Glomerular visceral epithelial cell (primary cell): Measurements from ENCODE around the gene GSTT2B.
"Not testable (repeated sequence)": the region's sequence is repeated elsewhere in the genome, so short reads cannot be mapped to it uniquely, and the experiment has no call there.

Experiments
- DNase-seq: peaks from one replicate; pipeline ENCODE4 v3.0.0-alpha.2; 2016; ENCODE audit errors: extremely low spot score

The GSTT2B gene

DNA sequence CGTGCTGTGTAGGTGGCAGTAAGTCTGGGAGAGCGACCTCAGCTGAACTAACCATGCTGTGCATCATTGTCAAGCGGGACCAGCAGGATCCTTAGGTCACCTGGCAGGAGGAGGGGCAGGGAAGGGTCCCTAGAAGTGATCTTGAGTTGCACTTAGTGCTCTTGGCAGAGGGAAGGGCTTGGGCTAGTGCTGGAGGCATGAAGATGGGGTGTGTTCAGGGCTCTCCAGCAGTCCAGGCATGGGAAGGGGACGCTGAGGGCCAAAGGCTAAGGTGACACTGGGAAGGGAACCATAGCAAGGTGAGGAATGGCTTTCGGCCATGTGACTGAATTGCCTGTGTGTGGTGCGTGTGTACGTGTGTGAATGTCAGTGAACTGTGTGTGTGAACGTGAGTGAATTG lies 25.1 kb upstream of the GSTT2B start:
- not testable (repeated sequence) for DNase-seq

DNA sequence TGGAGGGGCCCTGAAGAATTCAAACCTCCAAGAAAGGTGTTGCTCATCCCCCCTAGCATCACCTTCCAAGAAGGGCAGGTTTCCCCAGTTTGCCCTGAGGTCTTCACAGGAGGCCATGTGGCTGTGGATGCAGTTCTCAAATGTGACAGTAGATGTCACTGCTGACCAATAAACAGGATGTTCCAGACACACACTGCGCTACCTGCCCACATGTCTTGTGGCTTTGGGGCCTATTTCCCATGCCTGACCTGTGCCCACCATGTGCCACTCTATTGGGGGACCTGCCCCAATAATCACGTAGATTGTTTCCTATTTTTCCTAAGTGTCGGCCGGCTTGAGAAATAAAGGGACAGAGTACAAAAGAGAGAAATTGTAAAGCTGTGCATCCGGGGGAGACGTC lies 23.4 kb upstream of the GSTT2B start:
- no peak for DNase-seq

DNA sequence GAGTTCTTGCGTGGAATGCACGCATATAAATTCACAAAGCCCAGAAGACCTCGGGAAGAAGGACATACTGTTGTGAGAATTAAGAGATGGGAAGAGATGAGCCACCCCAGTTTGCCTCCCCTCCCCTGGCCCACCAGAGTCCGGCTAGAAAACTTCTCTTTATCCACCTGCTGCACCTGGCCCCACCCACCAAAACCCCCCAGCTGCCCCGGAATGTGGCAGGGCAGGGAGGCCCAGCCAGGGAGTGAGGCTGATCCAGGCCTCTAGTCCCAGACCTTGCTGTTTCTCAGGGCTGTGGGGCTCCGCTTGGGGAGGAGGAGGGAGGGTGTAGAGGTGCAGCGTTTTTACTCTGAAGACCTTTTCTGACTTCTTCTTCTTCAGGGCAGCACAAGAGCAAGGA lies 19.6 kb upstream of the GSTT2B start:
- not testable (repeated sequence) for DNase-seq

DNA sequence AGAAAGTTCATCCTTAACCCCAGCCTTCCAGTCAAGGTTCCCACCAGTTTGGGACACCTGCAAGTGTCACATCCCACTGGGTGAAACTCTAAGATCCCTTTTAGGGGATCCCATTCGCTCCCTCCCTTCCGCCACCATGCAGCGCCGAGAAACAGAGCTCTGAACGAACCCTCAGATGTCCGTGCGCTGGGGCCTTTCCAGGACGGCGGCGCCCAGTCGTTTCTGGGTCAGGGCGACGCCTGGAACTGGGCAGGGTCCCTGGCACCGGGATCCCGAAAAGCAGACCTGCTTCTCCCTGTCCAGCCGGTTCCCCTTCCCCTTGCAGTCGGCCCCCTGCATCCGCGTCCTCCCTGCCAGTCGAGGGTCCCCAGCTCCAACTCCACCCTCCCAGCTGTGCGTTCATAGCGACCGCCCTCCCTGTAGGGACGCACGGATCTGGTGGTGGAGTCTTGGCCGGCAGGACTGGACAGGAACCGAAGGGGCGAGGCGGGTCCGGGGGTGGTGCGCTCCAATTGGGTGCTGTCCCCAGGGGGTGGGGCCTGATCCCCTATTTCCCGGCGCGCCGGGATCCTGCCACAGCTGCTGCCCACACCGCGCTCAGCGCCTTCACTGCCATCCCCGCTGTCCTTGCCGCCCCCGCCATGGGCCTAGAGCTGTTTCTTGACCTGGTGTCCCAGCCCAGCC lies 18.7 kb upstream of the GSTT2B start, which contains the start of gene GSTT2:
Gene GSTT2 (plus strand): TSS at position 578 of the 684 bp plus-strand sequence.
- DNase-seq: not testable (repeated sequence)

DNA sequence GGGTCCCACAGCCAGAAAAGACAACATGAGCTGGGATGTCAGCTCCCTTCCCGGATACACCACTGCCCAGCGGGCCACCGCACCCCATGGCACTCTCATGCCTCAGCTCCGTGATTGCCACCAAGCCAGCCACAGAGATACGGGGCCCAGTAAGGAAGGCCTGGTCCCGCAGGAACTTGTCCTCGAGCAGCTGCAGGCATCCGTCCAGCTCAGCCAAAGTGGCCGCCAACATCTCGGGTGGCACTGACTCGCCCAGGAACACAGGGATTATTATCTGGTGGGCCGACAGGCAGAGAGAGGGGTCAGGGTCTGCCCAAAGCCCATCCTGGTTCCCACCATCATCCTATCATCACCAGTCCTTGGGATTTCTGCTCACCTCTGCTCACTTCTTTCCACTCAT lies 16.3 kb upstream of the GSTT2B start:
- DNase-seq: not testable (repeated sequence)

DNA sequence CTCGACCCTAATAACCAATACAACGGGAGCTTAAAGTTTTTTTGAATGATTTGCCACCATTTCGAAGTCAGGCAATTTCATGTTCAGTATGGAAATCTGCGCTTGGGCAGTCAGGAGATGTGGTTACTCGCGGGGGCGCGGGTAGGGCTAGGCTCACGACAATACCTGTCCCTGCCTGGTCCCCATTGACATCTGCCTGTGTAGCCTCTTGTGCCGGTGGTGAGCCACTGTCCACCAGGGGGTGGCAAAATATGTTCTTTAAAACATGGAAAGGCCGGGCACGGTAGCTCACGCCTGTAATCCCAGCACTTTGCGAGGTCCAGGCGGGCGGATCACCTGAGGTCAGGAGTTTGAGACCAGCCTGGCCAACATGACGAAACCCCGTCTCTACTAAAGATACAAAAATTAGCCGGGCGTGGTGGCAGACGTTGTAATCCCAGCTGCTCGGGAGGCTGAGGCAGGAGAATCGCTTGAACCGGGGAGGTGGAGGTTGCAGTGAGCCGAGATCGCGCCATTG lies 13.9 kb upstream of the GSTT2B start:
- DNase-seq: not testable (repeated sequence)

DNA sequence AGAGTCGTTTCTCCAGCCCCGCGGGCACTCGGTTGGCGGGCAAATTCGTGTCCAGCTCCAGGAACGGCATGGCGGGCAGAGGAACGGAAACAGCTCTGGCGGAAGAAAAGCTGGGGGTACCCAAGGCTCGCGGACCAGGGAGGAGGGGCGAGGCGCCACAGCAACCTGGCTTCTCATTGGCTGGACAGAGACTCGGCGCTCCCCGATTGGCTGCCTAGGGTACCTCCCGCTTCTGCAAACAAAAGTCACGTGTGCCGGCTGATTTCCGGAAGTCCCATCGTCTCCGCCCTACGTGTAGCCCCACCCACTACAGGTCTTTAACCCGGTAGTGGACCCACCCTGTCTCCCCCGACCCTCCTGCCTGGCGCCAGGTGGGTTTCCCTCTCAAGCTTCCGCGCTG lies 13.3 kb upstream of the GSTT2B start, which contains the start of gene DDT:
Gene DDT (minus strand): TSS at position 97 of the 400 bp plus-strand sequence. CDS start 27 bp downstream, at position 70.
- not testable (repeated sequence) for DNase-seq

DNA sequence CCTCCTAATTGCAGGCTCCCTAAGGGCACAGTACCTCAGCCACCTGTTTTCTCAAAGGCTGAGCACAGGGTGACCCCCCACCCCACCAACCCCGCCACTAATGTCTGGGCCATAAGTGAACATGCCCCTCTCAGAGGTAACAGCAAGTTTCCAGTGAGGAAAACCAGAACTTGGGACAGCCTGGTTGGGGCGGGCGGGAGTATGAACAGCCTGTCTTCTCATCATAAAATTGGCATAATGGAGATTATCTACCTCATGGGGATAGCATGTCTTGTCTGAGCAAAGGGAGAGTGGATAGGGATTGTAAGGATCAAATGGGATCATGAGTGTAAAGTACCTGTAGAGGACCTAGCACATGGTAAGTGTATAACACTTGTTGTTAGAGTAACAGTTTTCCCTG lies 10.9 kb upstream of the GSTT2B start:
- DNase-seq: not testable (repeated sequence)

DNA sequence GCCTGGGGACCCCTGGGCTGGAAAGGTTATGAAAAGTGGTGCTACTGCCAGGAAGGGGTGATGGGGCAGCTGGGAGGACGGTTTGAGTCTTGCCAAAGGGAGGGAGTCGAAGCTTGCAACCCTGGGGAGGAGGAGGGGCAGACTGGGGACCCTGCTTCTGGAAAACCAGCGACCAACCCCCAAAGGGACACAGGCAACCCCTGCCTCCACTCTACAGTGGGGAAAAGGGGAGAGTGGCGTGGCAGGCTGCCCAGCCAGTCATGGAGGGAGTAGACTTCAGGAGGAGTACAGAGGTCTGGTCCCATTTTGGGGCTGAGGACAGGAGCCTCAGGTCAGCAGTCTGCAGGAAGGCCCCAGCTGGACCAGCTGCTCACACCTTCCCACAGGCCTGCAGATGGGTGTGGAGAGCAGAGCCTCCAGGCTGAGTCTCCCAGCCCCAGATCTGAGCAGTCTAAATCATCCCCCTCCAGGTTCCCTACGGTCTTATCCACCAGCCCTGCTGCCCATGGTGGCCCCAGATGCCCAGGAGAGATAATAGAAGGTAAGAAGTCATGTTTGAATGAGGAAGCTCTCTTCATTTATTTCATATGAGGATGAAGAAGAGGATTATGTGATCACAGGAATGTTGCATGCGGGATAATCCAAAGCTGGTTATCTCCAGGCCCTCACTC lies 10.0 kb upstream of the GSTT2B start:
- no peak for DNase-seq

DNA sequence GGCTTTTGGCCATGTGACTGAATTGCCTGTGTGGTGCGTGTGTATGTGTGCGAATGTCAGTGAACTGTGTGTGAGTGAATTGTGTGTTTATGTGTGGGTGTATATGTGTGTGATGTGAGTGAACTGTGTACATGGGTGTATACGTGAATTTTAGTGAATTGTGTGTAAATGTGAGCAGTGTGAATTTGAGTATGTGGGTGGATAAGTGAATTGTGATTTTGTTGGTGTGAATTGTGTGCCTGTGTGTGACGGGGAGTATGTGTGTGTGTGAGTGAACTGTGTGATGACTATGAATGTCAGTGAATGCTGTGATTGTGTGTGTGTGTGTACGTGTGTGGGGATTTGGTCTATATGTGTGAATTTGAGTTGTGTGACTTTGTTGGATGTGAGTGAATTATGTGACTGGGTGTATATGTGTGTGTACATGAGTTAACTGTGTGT lies 9.2 kb upstream of the GSTT2B start:
- DNase-seq: no peak

DNA sequence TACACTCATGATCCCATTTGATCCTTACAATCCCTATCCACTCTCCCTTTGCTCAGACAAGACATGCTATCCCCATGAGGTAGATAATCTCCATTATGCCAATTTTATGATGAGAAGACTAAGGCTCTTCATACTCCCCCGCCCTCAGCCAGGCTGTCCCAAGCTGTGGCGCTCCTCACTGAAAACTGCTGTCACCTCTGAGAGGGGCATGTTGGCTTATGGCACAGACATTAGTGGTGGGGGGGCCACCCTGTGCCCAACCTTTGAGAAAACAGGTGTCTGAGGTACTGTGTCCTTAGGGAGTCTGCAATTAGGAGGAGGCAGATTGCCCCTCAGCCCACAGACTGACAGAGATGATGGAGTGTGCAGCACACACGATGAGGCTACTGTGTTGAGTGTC lies 8.1 kb upstream of the GSTT2B start:
- no peak for DNase-seq

DNA sequence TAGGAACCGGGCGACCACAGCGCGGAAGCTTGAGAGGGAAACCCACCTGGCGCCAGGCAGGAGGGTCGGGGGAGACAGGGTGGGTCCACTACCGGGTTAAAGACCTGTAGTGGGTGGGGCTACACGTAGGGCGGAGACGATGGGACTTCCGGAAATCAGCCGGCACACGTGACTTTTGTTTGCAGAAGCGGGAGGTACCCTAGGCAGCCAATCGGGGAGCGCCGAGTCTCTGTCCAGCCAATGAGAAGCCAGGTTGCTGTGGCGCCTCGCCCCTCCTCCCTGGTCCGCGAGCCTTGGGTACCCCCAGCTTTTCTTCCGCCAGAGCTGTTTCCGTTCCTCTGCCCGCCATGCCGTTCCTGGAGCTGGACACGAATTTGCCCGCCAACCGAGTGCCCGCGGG lies 5.6 kb upstream of the GSTT2B start, which contains the start of gene DDTL:
Gene DDTL (plus strand): TSS at position 321 of the 400 bp plus-strand sequence. CDS start 27 bp downstream, at position 348.
- not testable (repeated sequence) for DNase-seq

DNA sequence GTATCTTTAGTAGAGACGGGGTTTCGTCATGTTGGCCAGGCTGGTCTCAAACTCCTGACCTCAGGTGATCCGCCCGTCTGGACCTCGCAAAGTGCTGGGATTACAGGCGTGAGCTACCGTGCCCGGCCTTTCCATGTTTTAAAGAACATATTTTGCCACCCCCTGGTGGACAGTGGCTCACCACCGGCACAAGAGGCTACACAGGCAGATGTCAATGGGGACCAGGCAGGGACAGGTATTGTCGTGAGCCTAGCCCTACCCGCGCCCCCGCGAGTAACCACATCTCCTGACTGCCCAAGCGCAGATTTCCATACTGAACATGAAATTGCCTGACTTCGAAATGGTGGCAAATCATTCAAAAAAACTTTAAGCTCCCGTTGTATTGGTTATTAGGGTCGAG lies 5.1 kb upstream of the GSTT2B start:
- not testable (repeated sequence) for DNase-seq

DNA sequence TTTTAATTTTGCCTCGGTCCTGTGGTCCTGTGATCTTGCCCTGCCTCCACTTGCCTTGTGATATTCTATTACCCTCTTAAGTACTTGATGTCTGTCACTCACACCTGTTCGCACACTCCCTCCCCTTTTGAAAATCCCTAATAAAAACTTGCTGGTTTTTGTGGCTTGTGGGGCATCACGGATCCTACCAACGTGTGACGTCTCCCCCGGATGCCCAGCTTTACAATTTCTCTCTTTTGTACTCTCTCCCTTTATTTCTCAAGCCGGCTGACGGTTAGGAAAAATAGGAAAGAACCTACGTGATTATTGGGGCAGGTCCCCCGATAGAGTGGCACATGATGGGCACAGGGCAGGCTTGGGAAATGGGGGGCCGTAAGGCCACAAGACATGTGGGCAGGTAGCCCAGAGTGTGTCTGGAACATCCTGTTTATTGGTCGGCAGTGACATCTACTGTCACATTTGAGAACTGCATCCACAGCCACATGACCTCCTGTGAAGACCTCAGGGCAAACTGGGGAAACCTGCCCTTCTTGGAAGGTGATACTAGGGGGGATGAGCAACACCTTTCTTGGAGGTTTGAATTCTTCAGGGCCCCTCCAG lies 4.6 kb downstream of the GSTT2B start:
- peak; percentile 69 for DNase-seq

DNA sequence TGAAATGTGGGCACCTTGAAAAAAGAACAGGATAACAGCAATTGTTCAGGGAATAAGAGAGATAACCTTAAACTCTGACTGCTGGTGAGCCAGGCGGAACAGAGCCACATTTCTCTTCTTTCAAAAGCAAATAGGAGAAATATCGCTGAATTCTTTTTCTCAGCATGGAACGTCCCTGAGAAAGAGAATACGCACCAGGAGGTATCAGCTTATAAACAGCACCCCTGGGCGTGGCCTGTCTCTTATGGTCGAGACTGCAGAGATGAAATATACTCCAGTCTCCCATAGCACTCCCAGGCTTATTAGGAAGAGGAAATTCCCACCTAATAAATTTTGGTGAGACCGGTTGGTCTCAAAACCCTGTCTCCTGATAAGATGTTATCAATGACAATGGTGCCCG lies 5.1 kb downstream of the GSTT2B start:
- not testable (repeated sequence) for DNase-seq

DNA sequence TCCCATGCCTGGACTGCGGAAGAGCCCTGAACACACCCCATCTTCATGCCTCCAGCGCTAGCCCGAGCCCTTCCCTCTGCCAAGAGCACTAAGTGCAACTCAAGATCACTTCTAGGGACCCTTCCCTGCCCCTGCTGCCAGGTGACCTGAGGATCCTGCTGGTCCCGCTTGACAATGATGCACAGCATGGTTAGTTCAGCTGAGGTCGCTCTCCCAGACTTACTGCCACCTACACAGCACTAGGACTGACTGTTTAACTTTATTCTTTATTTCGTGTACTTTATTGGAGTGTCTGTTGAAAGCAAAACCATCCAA lies 6.0 kb downstream of the GSTT2B start:
- not testable (repeated sequence) for DNase-seq

DNA sequence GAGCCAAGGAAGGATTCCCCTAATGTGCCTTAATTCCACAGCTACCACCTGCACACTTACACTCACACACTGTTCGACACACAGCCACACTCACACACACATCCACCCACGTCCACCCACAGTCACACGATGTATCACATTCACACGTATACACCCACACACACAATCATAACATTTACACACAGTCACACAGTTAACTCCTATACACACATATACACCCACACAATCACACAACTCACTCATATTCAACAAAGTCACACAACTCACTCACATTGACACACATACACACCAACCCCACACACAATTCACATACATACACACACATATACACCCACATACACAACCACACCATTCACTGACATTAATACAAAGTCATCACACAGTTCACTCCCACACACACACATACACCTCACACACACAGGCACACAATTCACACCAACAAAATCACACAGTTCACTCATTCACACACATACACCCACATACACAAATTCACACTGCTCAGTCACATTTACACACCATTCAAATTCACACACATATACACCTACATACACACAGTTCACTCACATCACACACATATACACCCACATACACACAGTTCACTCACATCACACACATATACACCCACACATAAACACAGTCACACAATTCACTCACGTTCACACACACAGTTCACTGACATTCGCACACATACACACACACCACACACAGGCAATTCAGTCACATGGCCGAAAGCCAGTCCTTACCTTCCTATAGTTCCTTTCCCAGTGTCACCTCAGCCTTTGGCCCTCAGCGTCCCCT lies 6.6 kb downstream of the GSTT2B start:
- DNase-seq: not testable (repeated sequence)

DNA sequence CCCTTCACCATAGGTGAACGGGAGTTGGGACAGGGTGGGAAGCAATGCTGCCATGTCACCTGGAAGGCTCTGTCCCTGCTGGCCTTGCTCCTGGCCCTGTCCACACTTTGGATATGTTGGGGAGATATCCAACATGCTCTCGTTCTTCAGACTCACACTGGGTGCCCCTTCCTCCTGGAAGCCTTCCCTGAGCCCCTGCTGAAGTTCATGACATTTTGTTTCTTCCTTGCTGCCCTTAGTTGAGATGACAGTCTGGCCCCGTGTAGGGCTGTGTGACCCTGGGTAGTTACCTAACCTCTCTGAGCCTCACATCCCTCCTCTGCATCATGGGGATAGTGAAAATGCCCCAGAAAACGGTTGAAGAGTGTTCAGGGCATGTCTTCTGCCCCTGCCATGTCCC lies 7.5 kb downstream of the GSTT2B start:
- not testable (repeated sequence) for DNase-seq

DNA sequence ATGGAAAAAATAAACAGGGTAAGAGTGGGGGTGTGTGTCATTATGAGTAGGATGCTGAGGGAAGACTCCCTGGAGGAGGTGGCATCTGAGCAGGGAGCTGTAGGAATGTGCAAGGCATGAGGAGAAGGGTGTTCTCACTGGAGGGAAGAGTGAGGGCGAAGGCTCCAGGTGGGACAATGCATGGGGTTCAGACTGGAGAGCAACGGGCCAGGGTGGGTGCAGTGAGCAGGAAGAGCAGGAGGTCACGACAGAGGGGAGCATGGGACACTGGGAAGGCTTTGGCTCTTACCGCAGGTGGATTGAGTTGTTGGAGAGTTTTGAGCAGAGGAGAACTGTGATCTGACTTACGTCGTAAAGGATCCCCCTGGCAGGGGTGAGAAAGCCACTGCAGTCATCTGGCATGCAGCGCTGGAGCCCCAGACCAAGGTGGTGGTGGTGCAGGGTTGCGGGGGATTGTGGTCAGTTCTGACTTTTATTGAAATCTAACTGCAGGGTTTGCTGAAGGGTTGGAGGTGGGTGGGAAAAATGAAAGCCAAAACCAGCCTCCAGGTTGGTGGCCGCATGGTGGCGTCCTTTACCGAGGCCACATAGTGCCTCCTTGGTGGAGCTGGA lies 8.1 kb downstream of the GSTT2B start:
- not testable (repeated sequence) for DNase-seq

DNA sequence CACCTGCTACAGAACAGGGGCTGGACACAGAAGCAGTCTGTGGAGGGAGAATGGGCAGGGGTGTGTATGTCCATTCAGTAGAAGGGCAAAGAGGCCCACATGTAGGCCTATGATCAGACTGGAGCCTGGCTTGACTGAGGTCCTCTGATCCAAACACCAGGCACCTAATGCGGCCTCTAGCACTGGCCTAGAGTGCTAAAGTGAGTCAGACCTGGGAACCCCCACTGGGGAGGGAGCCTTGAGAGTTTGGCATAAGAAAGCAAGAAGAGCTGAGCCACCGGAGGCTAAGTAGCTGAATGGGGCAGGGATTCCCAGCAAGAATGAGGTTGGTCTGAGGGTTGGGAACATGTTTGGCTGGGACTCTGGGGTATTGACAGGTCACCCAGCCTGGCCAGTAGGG lies 9.6 kb downstream of the GSTT2B start:
- not testable (repeated sequence) for DNase-seq

DNA sequence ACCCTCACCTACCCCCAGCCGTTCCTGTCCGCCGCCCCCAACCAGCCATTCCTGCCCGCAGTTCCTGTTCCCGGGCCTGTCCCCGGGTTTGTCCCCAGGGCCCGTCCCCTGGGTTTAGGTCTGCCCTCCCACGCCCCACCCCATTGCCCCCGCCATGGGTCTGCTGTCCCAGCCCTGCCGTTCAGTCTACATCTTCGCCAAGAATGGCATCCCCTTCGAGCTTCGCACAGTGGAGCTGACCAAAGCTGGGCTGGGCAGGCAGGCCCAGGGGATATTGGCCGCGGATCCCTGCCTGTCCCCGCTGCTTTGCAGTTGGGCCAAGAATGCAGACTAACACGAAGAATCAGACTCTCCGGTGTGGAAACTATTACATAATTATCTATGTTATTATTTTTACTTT lies 11.2 kb downstream of the GSTT2B start:
- DNase-seq: not testable (repeated sequence)
